Activated T-helper 9 cell treated with anti-CD3 and anti-CD28 coated beads, Interleukin-2, amount 50 U/mL, for 16 hours (primary cell): ENCODE measurements around the gene IGF1R.

Experiments used
- DNase-seq: peaks from one replicate; pipeline ENCODE4 v3.0.0-alpha.2; 2020; ENCODE audit warnings: low read depth

IGF1R gene

DNA sequence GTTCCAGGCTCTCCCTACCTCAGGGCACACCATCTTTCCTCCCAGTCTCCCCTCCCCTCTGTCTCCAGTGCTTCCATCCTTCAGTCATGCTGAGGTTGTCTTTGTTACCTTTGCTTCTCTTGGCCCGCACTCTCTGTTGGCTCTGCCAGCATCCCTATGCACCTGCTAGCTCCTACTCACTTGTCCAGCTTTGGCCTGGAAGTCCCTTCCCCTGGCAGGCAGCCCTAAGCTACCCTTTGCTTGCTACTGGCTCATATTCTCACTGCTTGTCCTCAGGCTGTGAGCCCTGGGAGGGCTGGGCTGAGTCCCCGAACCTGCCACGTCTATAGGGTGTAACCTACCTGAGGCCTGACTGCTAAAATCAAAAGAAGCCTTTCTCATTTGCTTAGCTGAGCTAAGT is 236.6 kb downstream of the IGF1R start:
- DNase-seq = no peak

- no peak for DNase-seq
Observed at GRCh38 chr15:98887976-98888375, 239.6 kb downstream of the IGF1R start.

DNA sequence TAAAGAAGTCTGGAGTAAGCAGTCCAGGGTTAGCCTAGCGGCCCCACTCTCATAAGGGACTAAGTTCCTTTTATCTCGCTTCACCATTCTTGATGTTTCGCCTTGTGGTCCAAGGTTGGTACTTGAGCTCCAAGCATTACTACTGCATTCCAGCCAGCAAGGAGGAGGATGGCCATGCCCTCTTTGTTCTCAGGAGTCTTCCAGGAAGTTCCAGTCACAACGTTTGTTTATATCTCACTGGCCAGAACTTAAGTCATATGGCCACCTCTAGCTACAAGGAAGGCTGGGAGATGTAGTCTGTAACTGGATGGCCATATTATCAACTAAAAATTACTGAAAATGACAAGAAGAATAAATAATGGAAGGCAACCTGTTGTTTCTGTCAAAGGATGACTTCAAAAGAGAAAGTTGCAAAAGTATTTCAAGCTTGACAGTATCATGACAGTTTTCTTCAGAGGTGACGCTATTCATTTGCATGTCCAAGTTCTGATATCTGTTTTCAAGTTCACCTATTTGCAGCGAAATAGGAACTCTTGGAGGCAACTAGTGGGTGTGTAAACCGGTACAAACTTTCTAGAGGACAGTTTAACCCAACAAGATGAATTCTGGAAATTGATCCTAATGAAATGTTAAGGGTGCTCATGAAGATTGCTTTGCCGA is 240.6 kb downstream of the IGF1R start:
- no peak for DNase-seq

- no peak for DNase-seq
Observed at GRCh38 chr15:98889930-98890695, 241.8 kb downstream of the IGF1R start.

DNA sequence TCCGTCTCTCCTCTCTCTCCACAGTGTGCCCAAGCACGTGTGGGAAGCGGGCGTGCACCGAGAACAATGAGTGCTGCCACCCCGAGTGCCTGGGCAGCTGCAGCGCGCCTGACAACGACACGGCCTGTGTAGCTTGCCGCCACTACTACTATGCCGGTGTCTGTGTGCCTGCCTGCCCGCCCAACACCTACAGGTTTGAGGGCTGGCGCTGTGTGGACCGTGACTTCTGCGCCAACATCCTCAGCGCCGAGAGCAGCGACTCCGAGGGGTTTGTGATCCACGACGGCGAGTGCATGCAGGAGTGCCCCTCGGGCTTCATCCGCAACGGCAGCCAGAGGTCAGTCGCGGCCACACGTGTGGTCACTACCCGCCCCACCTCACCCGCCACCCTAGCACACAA is 243.0 kb downstream of the IGF1R start:
- no peak for DNase-seq

DNA sequence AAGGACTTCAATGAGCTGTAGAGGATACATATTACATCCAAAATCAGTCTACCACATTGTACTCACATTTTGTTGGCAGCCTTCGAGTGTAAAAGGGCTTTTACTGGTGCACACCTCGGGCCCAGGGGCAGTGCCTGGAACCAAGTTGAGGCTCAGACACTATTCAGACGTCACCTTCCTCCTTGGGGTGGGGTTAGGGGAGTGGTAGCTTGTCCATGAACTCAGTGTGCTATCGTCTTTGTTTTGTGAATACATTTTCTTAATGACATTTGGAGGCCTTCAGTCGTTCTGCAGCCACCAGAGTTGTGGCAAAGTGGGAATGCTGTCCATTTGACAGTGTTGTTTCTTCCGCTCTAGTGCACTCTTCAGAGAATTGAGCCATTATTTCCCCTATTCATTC is 245.1 kb downstream of the IGF1R start:
- DNase-seq = no peak

DNA sequence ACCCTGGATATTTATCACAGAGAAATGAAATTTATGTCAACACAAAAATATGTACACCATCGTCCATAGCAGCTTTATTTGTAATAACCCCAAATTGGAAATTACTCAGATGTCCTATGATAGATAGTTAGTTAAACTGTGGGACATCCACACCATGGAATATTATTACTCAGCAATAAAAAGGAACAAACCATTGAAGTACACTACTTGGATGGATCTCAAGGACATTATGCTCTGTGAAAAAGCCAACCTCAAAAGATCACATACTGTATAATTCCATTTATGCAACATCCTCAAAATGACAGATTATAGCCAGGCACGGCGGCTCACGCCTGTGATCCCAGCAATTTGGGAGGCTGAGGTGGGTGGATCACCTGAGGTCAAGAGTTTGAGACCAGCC is 246.0 kb downstream of the IGF1R start:
- DNase-seq = no peak

GRCh38 chr15:98896002-98896721 is 247.8 kb downstream of the IGF1R start:
- DNase-seq = no peak

- no peak for DNase-seq
Observed at GRCh38 chr15:98896802-98897732, 248.7 kb downstream of the IGF1R start.

- DNase-seq = no peak
Observed at GRCh38 chr15:98898122-98898521, 249.8 kb downstream of the IGF1R start.

DNA sequence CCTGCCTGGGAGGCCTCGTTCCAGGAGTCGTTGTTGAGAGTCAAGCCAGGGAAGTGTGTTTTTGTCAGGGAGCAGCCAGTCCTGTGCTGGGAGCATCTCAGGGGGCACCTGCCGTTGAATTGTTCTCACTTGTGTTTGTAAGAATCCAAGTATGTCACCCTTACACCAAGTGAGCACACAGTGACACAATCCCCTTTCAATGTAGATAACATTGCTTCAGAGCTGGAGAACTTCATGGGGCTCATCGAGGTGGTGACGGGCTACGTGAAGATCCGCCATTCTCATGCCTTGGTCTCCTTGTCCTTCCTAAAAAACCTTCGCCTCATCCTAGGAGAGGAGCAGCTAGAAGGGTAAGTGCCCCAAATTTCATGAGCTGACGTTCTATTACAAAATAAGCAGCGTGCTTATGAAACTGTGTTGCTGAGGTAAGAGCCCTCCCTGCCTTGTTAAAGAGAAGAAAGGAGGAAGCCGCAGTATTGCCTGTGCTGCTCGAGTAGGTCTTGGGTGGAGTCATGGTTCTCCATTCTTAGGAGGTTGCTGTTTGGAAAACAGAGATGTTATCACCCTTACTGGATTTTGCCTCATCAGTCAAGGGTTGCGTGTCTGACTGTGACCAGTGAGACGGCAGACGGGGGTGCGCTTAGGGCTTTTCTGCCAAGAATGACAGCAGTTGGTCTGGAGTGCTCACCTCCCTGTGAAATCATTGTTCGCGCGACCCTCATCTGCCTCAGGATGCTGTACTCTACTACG is 251.1 kb downstream of the IGF1R start:
- DNase-seq = no peak

DNA sequence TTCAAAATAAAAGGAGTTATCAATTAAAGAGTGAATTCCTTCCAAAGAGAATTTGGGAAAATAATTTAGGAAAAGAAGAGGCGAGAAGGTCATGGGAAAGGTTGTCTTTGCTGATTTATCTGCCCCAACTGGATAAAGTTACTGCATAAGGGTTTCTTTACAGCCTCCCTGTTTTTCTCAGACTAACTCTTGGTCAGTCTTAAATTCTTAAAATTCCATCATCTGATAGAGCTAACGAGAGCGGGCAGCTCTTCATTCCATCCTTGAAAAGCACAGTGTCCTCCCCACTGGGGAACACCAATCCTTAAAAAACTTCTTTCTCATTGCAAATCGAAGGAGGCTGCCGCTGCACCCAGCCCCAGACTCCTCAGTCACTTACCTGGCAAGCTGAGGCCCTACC is 252.0 kb downstream of the IGF1R start:
- DNase-seq = no peak

- DNase-seq = no peak
Observed at GRCh38 chr15:98901434-98902072, 253.2 kb downstream of the IGF1R start.

- no peak for DNase-seq
Observed at GRCh38 chr15:98902931-98903330, 254.6 kb downstream of the IGF1R start.

DNA sequence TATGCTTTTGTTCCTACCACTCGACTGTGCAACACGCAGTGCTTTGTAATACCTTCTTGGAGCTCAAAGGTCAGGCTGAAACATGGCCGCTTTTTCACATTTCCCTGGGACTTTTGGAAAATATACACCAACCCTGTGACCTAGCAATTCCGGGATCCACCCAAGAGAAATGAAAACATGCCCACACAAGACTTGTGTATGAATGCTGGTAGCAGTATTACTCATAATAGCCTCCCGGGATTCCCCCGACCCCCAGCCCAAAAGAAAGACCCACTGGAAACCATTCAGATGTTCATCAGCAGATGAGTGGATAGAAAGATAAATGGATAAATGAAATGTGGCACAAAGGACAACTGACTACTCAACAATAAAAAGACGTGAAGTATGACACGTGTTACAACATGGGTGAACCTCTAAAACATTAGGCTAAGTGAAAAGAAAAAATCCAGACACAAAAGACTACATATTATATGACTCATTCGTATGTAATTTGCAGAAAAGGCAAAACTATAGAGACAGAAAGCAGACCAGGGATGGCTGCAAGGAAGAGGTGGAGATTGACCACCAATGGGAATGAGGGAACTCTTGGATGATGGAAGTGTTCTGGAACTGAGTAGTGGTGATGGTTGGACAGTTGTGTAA is 255.2 kb downstream of the IGF1R start:
- no peak for DNase-seq

DNA sequence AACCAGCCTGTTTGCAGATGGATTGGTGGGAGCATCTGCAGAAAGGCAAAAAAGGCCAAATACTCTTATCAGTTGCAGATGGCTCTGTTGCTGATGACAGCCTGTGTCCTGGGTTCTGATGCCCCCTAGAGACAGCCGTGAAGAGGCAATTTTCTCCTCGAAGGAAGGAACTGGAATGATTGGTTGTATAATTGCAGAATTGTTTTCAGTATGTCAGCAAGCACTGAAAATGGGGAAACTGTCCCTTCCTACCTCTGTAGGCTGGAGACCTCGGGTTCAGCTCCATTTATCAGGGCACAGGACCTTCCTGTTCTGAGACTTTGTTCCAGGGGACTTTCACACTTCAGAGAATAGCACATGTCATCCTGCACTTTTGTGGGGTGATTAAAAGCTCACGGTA is 256.2 kb downstream of the IGF1R start:
- no peak for DNase-seq

DNA sequence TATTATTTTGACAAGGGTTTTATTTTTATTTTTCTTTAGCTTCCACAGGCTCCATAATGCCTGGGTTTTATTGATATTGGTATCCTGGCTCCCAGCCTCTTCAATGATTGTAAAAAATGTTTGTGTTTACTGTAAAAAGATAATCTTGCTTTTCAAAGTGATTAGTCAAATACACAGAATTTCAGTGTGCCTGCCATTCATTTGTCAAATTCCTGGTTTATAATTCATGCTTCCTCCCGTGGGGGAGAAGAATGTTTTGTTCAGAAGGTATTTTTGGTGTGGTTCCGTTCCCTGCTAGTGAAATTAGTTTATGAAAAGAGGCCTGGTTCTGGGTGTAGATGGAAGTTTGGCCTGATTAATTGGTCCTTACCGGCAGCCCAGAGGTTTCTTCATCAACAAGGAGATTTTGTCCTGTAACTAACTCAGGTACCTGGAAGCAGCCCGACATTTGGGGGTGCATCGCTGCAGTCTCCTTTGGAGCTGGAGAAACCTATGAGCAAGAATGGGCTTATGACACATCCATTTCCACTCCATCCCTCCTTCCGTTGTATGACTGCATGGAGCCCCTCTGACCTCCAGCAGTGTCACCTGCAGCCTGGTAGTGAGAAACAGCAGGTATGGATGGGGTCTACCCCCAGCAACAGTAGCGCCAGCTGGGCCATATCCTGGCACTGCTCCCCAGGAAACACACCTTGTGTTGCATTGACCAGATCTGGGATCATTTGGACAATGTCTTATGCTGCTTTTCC is 257.8 kb downstream of the IGF1R start:
- DNase-seq = no peak

DNA sequence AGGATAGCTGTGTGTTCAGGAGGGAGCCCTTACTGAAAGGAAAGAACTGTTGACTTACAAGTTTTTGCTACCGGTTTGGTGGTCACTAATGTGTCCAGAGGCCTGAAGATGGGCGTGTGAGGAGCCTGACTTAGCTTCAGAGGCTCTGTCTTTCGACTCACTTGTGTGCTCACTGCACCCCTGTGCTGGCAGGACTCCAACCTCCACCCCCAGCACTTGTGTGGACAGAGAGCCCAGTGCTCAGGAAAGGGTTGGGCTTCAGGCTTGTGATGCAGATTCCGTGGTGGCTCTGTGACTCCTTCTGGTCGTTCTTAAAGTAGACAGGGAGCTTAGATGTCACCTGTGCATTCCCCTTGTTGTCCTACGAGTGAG is 258.4 kb downstream of the IGF1R start:
- no peak for DNase-seq

DNA sequence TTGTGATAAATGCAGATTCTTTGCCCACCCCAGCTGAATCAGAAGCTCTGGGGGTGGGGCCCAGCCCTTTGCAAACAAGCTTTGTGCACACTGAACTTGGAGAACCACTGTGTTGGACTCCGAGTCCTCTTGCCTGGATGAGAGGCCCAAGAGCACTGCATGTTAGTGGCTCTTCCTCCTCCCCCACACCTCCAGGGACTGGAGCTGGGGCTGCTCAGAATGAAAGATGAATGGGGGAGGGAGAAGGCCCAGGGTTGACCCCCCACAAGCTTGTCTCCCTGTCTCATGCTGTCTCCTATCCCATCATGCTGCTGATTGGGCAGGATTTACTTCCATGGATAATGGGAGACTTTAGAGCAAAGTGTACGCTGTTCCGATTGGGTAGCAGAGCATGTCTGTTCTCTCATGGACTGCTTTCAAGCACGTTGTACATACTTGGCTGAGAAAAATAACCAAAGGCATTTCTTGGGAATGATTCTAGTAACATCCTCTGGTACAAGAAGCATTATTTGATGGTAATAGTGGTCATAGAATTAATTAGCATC is 259.7 kb downstream of the IGF1R start:
- DNase-seq = no peak
